ENCODE measurements around the gene EMP2. TPM values are rescaled to one million over a fixed set of nuclear protein-coding genes. Genes with fewer than 3 reads are reported as not detected.

EMP2 gene
- total and polyA plus RNA-seq, 7 donors: 8.0 to 25.4 (median 12.8) TPM

- Histone ChIP-seq H3K27ac (no peak overlapping the region), H3K9me3 (no peaks in the 10 kb centered on the region), H3K4me1 (no peaks in the 10 kb centered on the region), H3K27me3 (ENCODE audit: insufficient read depth in 3 of 3, low read length in 2 of 3) (peaks cover 0 to 3% (median 0%) of the 10 kb centered on the region in 3 donors), H3K4me3 (no peak overlapping the region), H3K36me3 (ENCODE audit: insufficient read depth in 1 of 2, low read depth in 1 of 2) (no peaks in the 10 kb centered on the region)
- no peak for TF ChIP-seq CTCF (IDR thresholded peaks at IDR 0.05)
- ATAC-seq (no peak), DNase-seq (no peak)
- intact Hi-C loops (cut with DNase I): no loop called here
- 55 to 70% (median 58%) methylated on average over 13 of the region's 13 CpGs for WGBS, 3 donors
These were observed 38.4 kb upstream of the EMP2 start for GRCh38 chr16:10618710-10619209.

- intact Hi-C loops (cut with DNase I): no loop called here
- ATAC-seq (no peak), DNase-seq (no peak)
- Histone ChIP-seq H3K9me3 (no peaks in the 10 kb centered on the region), H3K27me3 (ENCODE audit: insufficient read depth in 3 of 3, low read length in 2 of 3) (peaks cover 0 to 3% (median 0%) of the 10 kb centered on the region in 3 donors), H3K27ac (no peak overlapping the region), H3K4me1 (no peaks in the 10 kb centered on the region), H3K4me3 (no peak overlapping the region), H3K36me3 (ENCODE audit: insufficient read depth in 1 of 2, low read depth in 1 of 2) (no peaks in the 10 kb centered on the region)
- TF ChIP-seq CTCF (IDR thresholded peaks at IDR 0.05): no peak
- WGBS, 3 donors: 69 to 73% (median 71%) methylated on average over 12 of the region's 12 CpGs
These were observed 37.4 kb upstream of the EMP2 start for GRCh38 chr16:10617662-10618420.

- Histone ChIP-seq H3K4me3 (no peak overlapping the region), H3K27ac (no peak overlapping the region), H3K4me1 (no peaks in the 10 kb centered on the region), H3K9me3 (no peaks in the 10 kb centered on the region), H3K36me3 (ENCODE audit: insufficient read depth in 1 of 2, low read depth in 1 of 2) (no peaks in the 10 kb centered on the region), H3K27me3 (ENCODE audit: insufficient read depth in 3 of 3, low read length in 2 of 3) (peaks cover 0 to 3% (median 0%) of the 10 kb centered on the region in 3 donors)
- WGBS, 3 donors: 33 to 51% (median 43%) methylated on average over 11 to 14 of the region's 14 CpGs
- no peak for TF ChIP-seq CTCF (IDR thresholded peaks at IDR 0.05)
- DNase-seq: peak; percentile 39 to 62
- no peak for ATAC-seq
- intact Hi-C loops (cut with DNase I): no loop called here
These were observed 36.6 kb upstream of the EMP2 start for GRCh38 chr16:10616756-10617640.

- DNase-seq (no peak), ATAC-seq (no peak)
- H3K27me3 ChIP-seq (ENCODE audit: insufficient read depth in 3 of 3, low read length in 2 of 3): peaks cover 0 to 3% (median 0%) of the 10 kb centered on the region in 3 donors
- TF ChIP-seq CTCF (IDR thresholded peaks at IDR 0.05): no peak
- intact Hi-C loops (cut with DNase I): no loop called here
- no peaks in the 10 kb centered on the region for H3K4me1 ChIP-seq
- WGBS, 3 donors: 68 to 81% (median 76%) methylated on average over 6 of the region's 6 CpGs
- H3K9me3 ChIP-seq: no peaks in the 10 kb centered on the region
- H3K36me3 ChIP-seq (ENCODE audit: insufficient read depth in 1 of 2, low read depth in 1 of 2): no peaks in the 10 kb centered on the region
- H3K27ac ChIP-seq: no peak overlapping the region
- H3K4me3 ChIP-seq: no peak overlapping the region
These were observed 36.0 kb upstream of the EMP2 start for GRCh38 chr16:10616419-10616755.
